ENCODE data around the gene RAX. TPM values are rescaled to one million over a fixed set of nuclear protein-coding genes. Genes with fewer than 3 reads are reported as not detected.

Gene RAX
- total RNA-seq: not detected in 2 replicates

DNA sequence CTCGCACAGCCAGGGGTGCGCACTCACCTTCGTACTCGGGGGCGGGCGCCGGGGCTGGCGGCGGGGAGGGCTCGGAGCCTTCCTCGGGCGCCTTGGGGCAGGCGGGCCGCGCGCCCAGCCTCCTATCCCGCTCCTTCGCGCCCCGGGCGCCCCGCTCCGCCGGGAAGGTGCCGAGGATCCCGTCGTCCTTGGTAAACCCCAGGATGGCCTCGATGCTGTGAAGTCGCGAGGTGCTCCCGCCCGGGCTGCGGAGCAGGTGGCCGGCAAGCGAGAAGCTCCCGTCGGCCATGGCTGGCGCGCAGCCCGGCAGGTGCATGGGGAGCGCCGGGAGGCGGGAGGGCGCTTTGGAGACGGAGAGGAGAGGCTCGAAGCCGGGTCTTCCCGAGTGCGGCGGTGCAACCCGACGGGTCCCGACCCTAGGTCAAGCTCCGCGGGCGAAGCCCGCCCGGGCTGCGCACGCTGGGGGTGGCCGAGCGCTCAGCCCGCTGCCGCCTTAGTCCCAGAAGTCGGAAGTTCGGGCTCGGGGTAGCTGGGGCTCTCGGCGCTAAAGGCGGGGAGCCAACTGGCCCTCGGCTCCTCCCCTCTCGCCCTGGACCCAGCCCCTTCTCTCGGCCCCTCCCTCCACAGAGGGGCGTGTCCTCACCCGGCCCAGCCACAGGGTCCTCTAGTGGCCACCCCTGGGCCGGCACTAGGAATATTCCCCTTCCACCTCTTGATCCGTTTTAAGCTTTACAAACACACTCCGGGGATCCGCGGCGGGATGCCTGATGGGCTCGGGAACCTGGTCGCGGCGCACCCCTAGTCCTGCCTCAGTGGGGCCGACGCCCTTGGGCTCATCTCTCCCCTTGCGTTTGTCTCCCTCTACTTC, at the start of gene RAX:
RAX (minus strand) TSS at position 564 of the 868 bp plus-strand sequence; CDS start at position 316, 248 bp downstream.

GRCh38 chr18:59318460-59319050, 45.3 kb upstream of the RAX start, which contains the start of gene CPLX4:
Gene CPLX4, minus strand, starts transcription at chr18:59318649. Its CDS starts 187 bp downstream, at chr18:59318462.

GRCh38 chr18:59219672-59220163, 53.5 kb downstream of the RAX start, which contains the start of gene GRP:
Gene GRP, plus strand, starts transcription at chr18:59220158. Its CDS starts 108 bp downstream, at chr18:59220266.

Other genes with a start within 250 kb of the RAX start
- gene SEC11C, start 133.6 kb downstream of the RAX start, total RNA-seq: 33.4 and 40.2 TPM in 2 replicates
- not detected in 2 replicates for gene GRP, start 53.3 kb downstream of the RAX start, total RNA-seq
- not detected in 2 replicates for gene CPLX4, start 45.2 kb upstream of the RAX start, total RNA-seq
- 101 and 109 TPM in 2 replicates for gene LMAN1, start 85.8 kb upstream of the RAX start, total RNA-seq

All from mammary microvascular endothelial cell (primary cell).